ENCODE measurements around the gene FOXR1. TPM values are rescaled to one million over a fixed set of nuclear protein-coding genes. Genes with fewer than 3 reads are reported as not detected.
"Not testable (repeated sequence)": the region's sequence is repeated elsewhere in the genome, so short reads cannot be mapped to it uniquely, and the experiment has no call there.

The FOXR1 gene
- total RNA-seq, 1 donor from 2014 or later = not detected

DNA sequence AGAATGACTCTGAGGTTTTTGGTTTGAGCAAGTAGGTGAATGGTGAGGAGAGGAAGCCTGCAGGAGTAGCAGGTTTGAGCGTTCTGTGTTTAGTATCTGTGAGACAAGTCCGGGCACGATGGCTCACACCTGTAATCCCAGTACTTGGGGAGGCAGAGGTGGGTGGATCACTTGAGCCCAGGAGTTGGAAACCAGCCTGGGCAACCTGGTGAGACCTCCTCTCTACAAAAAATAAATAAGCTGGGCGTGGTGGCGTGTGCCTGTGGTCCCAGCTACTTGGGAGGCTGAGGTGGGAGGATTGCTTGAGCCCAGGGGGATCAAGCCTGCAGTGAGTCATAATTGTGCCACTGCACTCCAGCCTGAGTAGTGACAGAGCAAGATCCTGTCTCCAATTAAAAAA lies 16.7 kb downstream of the FOXR1 start:
- no peak overlapping the region for H2AFZ ChIP-seq (ENCODE audit: low read depth, low read length)
- Mint-ChIP-seq H3K36me3 (ENCODE audit: low read depth, unreplicated experiment) (peaks cover 3% of the 10 kb centered on the region), H3K4me3 (ENCODE audit: unreplicated experiment) (no peak overlapping the region), H3K27ac (ENCODE audit: unreplicated experiment) (no peak overlapping the region), H3K27me3 (ENCODE audit: low read depth, unreplicated experiment) (no peaks in the 10 kb centered on the region), H3K4me1 (ENCODE audit: low read depth, unreplicated experiment) (no peaks in the 10 kb centered on the region), H3K9me3 (ENCODE audit: unreplicated experiment) (no peaks in the 10 kb centered on the region)
- no peaks in the 10 kb centered on the region for H3K9me3 ChIP-seq (ENCODE audit: insufficient read depth, low read depth, low read length)
- no peak overlapping the region for H3K4me2 ChIP-seq (ENCODE audit: low read length)
- no peak for TF ChIP-seq EZH2 (IDR thresholded peaks at IDR 0.05; ENCODE audit: insufficient read depth, low read length)
- TF ChIP-seq, protein P1, sequence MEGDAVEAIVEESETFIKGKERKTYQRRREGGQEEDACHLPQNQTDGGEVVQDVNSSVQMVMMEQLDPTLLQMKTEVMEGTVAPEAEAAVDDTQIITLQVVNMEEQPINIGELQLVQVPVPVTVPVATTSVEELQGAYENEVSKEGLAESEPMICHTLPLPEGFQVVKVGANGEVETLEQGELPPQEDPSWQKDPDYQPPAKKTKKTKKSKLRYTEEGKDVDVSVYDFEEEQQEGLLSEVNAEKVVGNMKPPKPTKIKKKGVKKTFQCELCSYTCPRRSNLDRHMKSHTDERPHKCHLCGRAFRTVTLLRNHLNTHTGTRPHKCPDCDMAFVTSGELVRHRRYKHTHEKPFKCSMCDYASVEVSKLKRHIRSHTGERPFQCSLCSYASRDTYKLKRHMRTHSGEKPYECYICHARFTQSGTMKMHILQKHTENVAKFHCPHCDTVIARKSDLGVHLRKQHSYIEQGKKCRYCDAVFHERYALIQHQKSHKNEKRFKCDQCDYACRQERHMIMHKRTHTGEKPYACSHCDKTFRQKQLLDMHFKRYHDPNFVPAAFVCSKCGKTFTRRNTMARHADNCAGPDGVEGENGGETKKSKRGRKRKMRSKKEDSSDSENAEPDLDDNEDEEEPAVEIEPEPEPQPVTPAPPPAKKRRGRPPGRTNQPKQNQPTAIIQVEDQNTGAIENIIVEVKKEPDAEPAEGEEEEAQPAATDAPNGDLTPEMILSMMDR (IDR thresholded peaks at IDR 0.05; ENCODE audit: insufficient read depth, low read depth, low read length) = no peak
- no peaks in the 10 kb centered on the region for H3K79me2 ChIP-seq (ENCODE audit: insufficient read depth, low read length)
- H3K4me1 ChIP-seq (ENCODE audit: insufficient read depth, low read length) = no peaks in the 10 kb centered on the region
- FAIRE-seq (no peak), DNase-seq (ENCODE audit: low read depth) (no peak)
- H3K36me3 ChIP-seq (ENCODE audit: insufficient read depth, low read length) = no peaks in the 10 kb centered on the region
- no peak overlapping the region for H3K9ac ChIP-seq (ENCODE audit: low read length)
- no peak overlapping the region for H3K4me3 ChIP-seq (ENCODE audit: insufficient read depth, low read depth, low read length)
- no peaks in the 10 kb centered on the region for H4K20me1 ChIP-seq (ENCODE audit: insufficient read depth, low read length)
- no peaks in the 10 kb centered on the region for H3K27me3 ChIP-seq (ENCODE audit: insufficient read depth, low read length)
- no peak overlapping the region for H3K27ac ChIP-seq (ENCODE audit: low read depth, low read length)

DNA sequence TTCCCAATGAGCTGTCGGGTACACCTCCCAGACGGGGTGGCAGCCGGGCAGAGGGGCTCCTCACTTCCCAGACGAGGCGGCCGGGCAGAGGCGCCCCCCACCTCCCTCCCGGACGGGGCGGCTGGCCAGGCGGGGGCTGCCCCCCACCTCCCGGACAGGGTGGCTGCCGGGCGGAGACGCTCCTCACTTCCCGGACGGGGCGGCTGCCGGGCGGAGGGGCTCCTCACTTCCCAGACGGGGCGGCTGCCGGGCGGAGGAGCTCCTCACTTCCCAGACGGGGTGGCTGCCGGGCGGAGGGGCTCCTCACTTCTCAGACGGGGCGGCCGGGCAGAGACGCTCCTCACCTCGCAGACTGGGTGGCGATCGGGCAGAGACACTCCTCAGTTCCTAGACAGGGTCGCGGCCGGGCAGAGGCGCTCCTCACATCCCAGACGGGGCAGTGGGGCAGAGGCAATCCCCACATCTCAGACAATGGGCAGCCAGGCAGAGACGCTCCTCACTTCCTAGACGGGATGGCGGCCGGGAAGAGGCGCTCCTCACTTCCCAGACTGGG lies 20.0 kb downstream of the FOXR1 start:
- H3K9ac ChIP-seq (ENCODE audit: low read length); H3K27ac Mint-ChIP-seq (ENCODE audit: unreplicated experiment); H3K9me3 Mint-ChIP-seq (ENCODE audit: unreplicated experiment); H3K27me3 Mint-ChIP-seq (ENCODE audit: low read depth, unreplicated experiment); H2AFZ ChIP-seq (ENCODE audit: low read depth, low read length); H3K36me3 Mint-ChIP-seq (ENCODE audit: low read depth, unreplicated experiment); H3K9me3 ChIP-seq (ENCODE audit: insufficient read depth, low read depth, low read length); H3K4me3 Mint-ChIP-seq (ENCODE audit: unreplicated experiment); H3K27ac ChIP-seq (ENCODE audit: low read depth, low read length); H3K79me2 ChIP-seq (ENCODE audit: insufficient read depth, low read length); H3K36me3 ChIP-seq (ENCODE audit: insufficient read depth, low read length); H3K4me3 ChIP-seq (ENCODE audit: insufficient read depth, low read depth, low read length); H3K4me1 Mint-ChIP-seq (ENCODE audit: low read depth, unreplicated experiment); DNase-seq (ENCODE audit: low read depth); H3K4me1 ChIP-seq (ENCODE audit: insufficient read depth, low read length); FAIRE-seq; H4K20me1 ChIP-seq (ENCODE audit: insufficient read depth, low read length); H3K4me2 ChIP-seq (ENCODE audit: low read length); H3K27me3 ChIP-seq (ENCODE audit: insufficient read depth, low read length): not testable (repeated sequence)

DNA sequence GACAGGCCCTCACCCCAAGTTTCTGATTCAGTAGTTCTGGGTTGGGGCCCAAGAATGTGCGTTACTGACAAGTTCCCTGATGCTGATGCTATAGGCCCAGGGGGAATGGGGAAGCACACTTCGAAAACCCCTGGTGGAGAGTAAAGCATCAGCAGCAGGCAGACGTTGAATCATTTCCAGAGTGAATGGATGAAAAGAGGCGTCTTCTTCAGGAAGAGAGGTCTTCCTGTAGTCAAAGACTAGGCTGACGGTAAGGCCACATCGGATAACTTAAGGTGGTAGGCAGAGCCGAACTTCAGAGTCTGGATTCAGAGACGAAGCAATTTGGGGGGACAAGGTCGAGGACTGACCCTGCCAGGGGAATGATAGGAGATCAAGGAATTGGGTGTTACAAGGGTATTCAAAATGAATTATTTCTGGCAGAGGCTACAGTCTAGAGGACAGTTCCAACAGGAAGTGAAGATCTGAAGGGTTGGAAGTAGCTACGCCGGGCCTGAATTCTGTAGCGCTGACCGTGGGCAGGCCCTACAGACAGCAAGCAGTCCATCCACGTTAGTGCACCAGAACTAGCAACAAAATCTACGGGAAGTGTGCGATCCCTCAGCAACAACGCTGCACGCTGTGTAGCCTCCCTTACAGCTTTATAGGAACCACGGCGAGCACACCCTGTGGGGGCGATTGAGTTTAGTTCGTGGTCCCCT lies 25.5 kb downstream of the FOXR1 start:
- Histone ChIP-seq H3K27ac (ENCODE audit: low read depth, low read length) (peak overlapping the region; percentile 71), H4K20me1 (ENCODE audit: insufficient read depth, low read length) (no peaks in the 10 kb centered on the region)
- DNase-seq (ENCODE audit: low read depth) = no peak

More for the DNA sequence above, 25.5 kb downstream of the FOXR1 start:
- no peak for FAIRE-seq
- peak overlapping the region; percentile 88 for H3K4me3 ChIP-seq (ENCODE audit: insufficient read depth, low read depth, low read length)
- TF ChIP-seq EZH2 (IDR thresholded peaks at IDR 0.05; ENCODE audit: insufficient read depth, low read length) = no peak
- TF ChIP-seq, protein P1 (IDR thresholded peaks at IDR 0.05; ENCODE audit: insufficient read depth, low read depth, low read length) = peak; percentile 25
- Mint-ChIP-seq H3K27ac (ENCODE audit: unreplicated experiment) (no peak overlapping the region), H3K27me3 (ENCODE audit: low read depth, unreplicated experiment) (no peaks in the 10 kb centered on the region), H3K36me3 (ENCODE audit: low read depth, unreplicated experiment) (peaks cover 2% of the 10 kb centered on the region), H3K4me3 (ENCODE audit: unreplicated experiment) (peak overlapping the region; percentile 92), H3K9me3 (ENCODE audit: unreplicated experiment) (no peaks in the 10 kb centered on the region), H3K4me1 (ENCODE audit: low read depth, unreplicated experiment) (peaks cover 14% of the 10 kb centered on the region)
- H3K27me3 ChIP-seq (ENCODE audit: insufficient read depth, low read length) = no peaks in the 10 kb centered on the region
- H3K9me3 ChIP-seq (ENCODE audit: insufficient read depth, low read depth, low read length) = no peaks in the 10 kb centered on the region
- H3K36me3 ChIP-seq (ENCODE audit: insufficient read depth, low read length) = no peaks in the 10 kb centered on the region
- peak overlapping the region; percentile 98 for H2AFZ ChIP-seq (ENCODE audit: low read depth, low read length)
- peaks cover 24% of the 10 kb centered on the region for H3K4me1 ChIP-seq (ENCODE audit: insufficient read depth, low read length)
- peaks cover 22% of the 10 kb centered on the region for H3K79me2 ChIP-seq (ENCODE audit: insufficient read depth, low read length)
- H3K9ac ChIP-seq (ENCODE audit: low read length) = peak overlapping the region; percentile 83
- peak overlapping the region; percentile 97 for H3K4me2 ChIP-seq (ENCODE audit: low read length)
